ENCODE data around the gene KIFC3.
"Not testable (repeated sequence)": the region's sequence is repeated elsewhere in the genome, so short reads cannot be mapped to it uniquely, and the experiment has no call there.

- TF ChIP-seq CTCF, POLR2A (IDR thresholded peaks at IDR 0.05): not testable (repeated sequence)
Measured at GRCh38 chr16:57779836-57780235, 22.5 kb downstream of the KIFC3 start.
